Fibroblast of lung (primary cell): Measurements from ENCODE around the gene AQP5.

Experiments
- EZH2 ChIP-seq: IDR thresholded peaks from 2 replicates; pipeline ENCODE4 v1.5.1; 2012; ENCODE audit warnings: low read length, control low read depth, mild to moderate bottlenecking; ENCODE audit errors: missing control alignments
- TF ChIP-seq, protein P1 (sequence below), 2 donors: IDR thresholded peaks in 1 of 2; conservative IDR thresholded peaks in 1 of 2; 1 replicate in 1 of 2; 2 replicates in 1 of 2; pipeline ENCODE4 v1.5.1; 2011 to 2012; ENCODE audit warnings: low read length in 2 of 2, control low read depth in 1 of 2, inconsistent platforms in 1 of 2, low read depth in 1 of 2, mild to moderate bottlenecking in 1 of 2

DNA sequence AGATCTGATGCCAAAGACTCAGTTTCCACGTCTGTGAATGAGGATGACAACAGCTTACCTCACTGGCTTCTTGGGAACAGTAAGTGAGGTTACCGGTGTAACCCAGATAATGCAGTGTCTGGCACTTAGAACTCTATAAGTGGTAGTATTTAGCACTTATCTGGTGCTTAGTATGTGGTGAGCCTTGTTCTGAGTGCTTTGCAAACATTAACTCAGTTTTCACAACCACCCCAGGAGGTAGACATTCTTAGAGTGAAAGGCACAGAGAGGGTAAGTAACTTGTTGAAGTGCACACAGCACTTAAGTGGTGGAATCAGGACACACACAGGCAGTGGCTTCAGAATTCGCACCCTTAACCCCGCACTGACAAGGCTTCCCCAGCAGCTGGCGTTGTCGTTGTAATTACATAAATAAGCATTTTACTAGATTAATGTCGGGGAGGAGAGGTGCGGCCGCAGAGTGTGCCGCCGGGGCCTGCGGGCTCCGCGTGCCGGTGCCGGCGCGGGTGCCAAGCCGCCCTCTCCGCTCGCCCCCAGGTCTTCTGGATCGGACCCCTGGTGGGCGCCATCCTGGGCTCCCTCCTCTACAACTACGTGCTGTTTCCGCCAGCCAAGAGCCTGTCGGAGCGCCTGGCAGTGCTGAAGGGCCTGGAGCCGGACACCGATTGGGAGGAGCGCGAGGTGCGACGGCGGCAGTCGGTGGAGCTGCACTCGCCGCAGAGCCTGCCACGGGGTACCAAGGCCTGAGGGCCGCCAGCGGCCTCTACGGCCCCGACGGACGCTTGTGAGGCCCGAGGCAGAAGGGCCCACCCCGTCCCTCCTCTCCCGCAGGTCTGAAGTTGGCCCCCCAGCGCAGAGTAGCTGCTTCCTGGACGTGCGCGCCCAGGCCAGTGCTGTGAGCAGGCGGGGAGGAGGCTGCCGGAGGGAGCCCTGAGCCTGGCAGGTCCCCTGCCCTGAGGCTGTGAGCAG is 6.5 kb upstream of the AQP5 start:
- TF ChIP-seq, protein P1, sequence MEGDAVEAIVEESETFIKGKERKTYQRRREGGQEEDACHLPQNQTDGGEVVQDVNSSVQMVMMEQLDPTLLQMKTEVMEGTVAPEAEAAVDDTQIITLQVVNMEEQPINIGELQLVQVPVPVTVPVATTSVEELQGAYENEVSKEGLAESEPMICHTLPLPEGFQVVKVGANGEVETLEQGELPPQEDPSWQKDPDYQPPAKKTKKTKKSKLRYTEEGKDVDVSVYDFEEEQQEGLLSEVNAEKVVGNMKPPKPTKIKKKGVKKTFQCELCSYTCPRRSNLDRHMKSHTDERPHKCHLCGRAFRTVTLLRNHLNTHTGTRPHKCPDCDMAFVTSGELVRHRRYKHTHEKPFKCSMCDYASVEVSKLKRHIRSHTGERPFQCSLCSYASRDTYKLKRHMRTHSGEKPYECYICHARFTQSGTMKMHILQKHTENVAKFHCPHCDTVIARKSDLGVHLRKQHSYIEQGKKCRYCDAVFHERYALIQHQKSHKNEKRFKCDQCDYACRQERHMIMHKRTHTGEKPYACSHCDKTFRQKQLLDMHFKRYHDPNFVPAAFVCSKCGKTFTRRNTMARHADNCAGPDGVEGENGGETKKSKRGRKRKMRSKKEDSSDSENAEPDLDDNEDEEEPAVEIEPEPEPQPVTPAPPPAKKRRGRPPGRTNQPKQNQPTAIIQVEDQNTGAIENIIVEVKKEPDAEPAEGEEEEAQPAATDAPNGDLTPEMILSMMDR (conservative IDR thresholded peaks at IDR 0.05 in 1 of 2, IDR thresholded peaks at IDR 0.05 in 1 of 2; ENCODE audit: low read depth in 1 of 2, low read length in 2 of 2), result no peak
- peak; percentile 31 for TF ChIP-seq EZH2
